Fibroblast of the aortic adventitia (primary cell): ENCODE results near the gene SH3BP1. TPM values are rescaled to one million over a fixed set of nuclear protein-coding genes. Genes with fewer than 3 reads are reported as not detected.
"Not testable (repeated sequence)": the region's sequence is repeated elsewhere in the genome, so short reads cannot be mapped to it uniquely, and the experiment has no call there.

ENCODE experiments used
- DNase-seq: peaks from one replicate; pipeline ENCODE4 v3.0.0-alpha.2; 2010; ENCODE audit warnings: low read depth
- H3K4me3 ChIP-seq: 2 replicates; pipeline ENCODE4 v1.5.1; 2011; ENCODE audit warnings: low read depth, mild to moderate bottlenecking, control low read depth, low read length, moderate library complexity
- total RNA-seq: library from RNA; depleted of rRNA; stranded (reverse); fragments of >200 nt; gene quantifications from 2 replicates; pipeline ENCODE4 v1.2.3, GENCODE V29; 2012; ENCODE audit warnings: low replicate concordance
- TF ChIP-seq, protein P1 (sequence below): IDR thresholded peaks from 2 replicates; pipeline ENCODE4 v1.5.1; 2011; ENCODE audit warnings: mild to moderate bottlenecking, low read length, control low read depth, inconsistent platforms; ENCODE audit not compliant: insufficient read depth

Gene SH3BP1
- total RNA-seq, 1 donor, result 4.6 TPM

DNA sequence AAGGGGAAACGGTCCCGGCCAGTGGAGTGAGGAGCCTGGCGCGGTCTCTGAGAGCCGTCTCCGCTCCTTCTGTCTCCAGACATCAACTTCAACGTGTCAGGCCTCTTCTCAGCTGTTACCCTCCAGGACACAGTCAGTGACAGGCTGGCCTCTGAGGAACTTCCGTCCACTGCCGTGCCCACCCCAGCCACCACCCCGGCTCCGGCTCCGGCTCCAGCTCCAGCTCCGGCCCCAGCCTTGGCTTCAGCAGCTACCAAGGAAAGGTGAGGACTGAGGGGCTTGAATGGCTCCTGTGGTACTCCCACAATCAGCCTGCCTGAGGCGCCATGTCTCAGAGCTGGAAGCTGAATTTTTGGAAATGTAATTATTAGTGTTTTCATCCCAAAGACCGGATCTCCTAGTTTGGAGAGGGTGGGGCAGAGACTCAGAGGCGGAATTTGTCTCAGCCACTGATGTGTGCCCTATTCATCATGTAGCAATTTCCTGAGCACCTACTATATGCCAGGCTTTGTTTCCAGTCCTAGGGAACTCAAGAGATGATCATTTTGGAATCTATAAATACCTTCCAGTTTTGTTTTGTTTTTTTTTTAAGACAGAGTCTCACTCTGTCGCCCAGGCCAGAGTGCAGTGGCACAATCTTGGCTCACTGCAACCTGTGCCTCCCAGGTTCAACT is 11.1 kb downstream of the SH3BP1 start:
- TF ChIP-seq, protein P1, sequence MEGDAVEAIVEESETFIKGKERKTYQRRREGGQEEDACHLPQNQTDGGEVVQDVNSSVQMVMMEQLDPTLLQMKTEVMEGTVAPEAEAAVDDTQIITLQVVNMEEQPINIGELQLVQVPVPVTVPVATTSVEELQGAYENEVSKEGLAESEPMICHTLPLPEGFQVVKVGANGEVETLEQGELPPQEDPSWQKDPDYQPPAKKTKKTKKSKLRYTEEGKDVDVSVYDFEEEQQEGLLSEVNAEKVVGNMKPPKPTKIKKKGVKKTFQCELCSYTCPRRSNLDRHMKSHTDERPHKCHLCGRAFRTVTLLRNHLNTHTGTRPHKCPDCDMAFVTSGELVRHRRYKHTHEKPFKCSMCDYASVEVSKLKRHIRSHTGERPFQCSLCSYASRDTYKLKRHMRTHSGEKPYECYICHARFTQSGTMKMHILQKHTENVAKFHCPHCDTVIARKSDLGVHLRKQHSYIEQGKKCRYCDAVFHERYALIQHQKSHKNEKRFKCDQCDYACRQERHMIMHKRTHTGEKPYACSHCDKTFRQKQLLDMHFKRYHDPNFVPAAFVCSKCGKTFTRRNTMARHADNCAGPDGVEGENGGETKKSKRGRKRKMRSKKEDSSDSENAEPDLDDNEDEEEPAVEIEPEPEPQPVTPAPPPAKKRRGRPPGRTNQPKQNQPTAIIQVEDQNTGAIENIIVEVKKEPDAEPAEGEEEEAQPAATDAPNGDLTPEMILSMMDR, result no peak
- H3K4me3 ChIP-seq, result no peak overlapping the region
- DNase-seq, result no peak

DNA sequence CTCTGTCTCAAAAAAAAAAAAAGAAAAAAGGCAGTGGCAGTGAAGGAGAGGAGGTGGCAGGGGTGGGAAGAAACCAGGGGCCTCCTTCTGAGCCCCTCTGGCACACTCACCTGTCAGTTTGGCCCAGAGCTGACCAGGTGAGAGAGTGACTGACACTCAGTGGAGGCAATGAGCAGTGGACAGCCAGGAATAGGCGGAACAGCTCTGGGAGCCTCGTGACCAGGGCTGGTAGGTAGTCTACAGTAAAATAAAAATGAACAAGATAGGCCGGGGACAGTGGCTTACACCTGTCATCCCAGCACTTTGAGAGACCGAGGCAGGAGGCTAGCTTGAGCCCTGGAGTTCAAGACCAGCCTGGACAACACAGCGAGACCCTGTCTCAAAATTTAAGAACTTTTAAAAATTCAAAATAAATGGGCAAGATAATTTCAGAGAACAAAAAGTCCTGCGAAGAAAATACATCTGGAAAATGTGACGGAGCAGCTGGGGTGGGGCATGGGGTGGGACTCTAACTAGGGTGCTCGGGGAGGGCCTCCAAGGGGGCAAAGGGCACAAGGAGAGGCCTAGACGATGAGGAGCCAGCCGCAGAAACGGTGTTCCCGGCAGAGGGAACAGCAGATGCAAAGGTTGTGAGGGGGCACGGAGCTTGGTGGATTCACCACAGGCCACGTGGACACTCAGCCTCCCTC is 15.2 kb downstream of the SH3BP1 start:
- no peak for DNase-seq
- no peak overlapping the region for H3K4me3 ChIP-seq
- TF ChIP-seq, protein P1, result no peak

DNA sequence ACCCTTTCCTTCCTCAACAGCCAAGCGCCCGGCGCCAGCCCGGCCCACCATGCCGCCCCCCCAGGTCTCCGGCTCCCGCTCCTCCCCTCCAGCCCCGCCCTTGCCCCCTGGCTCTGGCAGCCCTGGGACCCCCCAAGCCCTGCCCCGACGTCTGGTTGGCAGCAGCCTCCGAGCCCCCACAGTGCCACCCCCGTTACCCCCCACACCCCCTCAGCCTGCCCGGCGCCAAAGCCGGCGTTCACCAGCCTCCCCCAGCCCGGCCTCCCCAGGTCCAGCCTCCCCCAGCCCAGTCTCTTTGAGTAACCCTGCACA is 15.7 kb downstream of the SH3BP1 start:
- H3K4me3 ChIP-seq, result no peak overlapping the region
- DNase-seq, result no peak
- TF ChIP-seq, protein P1, result no peak

DNA sequence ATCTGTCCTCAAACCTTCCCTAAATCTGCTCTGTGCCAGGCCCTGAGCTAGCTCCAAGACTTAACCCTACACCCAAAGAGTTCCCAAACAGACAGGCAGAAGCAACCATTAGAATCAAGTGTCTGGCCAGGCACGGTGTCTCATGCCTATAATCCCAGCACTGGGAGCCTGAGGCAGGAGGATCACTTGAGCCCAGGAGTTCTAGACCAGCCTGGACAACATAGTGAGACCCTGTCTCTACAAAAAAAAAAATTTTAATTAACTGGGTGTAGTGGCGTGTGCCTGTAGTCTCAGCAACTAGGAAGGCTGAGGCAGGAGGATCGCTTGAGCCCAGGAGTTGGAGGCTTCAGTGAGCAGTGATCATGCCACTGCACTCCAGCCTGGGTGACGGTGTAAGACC is 17.1 kb downstream of the SH3BP1 start:
- not testable (repeated sequence) for DNase-seq, H3K4me3 ChIP-seq

DNA sequence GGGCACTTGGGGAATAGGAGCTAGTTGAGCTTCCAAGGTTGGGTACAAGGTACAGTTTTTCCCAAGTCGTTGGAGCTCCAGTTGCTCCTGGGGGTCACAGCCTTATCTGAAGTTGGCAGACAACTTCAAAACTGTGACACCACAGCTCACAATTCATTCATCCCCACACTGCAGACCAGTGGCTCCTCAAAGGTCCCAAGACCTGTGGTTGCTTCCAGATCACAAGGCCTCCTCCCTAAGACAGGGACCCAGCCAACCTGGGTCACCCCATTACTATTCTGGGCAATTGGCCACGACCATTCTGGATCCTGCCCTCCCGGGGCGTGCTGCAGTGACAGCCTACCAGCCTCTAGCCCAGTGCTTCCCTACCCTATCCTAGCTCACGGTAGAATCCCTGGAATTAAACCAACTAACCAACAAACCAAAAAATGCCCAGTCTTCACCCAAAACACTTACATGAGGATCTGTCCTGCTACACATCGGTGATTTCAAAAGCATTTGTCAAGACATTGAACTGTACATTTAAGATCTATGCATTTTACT is 18.2 kb downstream of the SH3BP1 start:
- peak overlapping the region; percentile 74 for H3K4me3 ChIP-seq
- no peak for DNase-seq
- TF ChIP-seq, protein P1, result no peak

DNA sequence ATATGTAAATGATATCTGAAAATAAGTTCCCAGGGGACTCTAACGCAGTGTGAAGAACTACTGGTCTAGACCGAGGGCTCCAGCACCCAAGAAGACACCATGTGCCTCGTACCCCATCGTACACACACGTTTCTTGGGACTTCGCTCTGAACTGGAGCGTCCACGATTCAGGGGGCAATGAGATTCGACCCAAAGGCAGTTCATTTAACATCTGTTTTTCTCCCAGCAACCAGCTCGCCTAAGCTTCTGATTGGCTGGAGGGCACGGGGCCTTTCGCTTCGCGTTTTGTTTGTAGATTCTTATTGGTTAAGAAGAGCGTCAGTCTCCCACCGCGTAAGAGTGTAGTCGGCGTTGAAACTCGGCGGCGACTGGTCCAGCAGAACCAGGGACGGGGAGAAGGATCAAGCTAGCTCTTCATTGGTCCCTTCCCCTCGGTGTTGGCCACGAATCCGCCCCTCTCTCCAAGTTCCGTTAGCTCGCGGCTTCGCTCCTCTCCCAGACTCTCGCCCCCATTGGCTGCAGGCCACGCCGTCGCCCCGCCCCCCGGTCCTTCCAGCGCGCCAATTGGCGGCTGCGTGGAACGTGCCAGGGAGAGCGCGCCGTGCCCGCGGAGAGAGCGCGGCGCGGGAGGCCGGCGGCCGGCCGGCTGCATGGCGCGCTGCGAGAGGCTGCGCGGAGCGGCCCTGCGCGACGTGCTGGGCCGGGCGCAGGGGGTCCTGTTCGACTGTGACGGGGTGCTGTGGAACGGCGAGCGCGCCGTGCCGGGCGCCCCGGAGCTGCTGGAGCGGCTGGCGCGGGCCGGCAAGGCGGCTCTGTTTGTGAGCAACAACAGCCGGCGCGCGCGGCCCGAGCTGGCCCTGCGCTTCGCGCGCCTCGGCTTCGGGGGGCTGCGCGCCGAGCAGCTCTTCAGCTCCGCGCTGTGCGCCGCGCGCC is 18.9 kb downstream of the SH3BP1 start, which contains the start of gene PDXP:
Gene PDXP, plus strand, starts transcription at position 591 of the 933 bp plus-strand sequence. Its CDS starts 60 bp downstream, at position 651.
- H3K4me3 ChIP-seq, result peak within 1 kb of the TSS; percentile 78
- peak; percentile 100 for DNase-seq
- TF ChIP-seq, protein P1, result no peak
